Nephron (organoid): ENCODE results near the gene POLD2.

ENCODE experiments used
- H3K27ac Mint-ChIP-seq, 3 experiments: 2 replicates each; pipeline ENCODE4 v1.8.0; 2020; ENCODE audit warnings: mixed read lengths in 3 of 3, mild to moderate bottlenecking in 2 of 3, moderate library complexity in 1 of 3
- H3K27me3 Mint-ChIP-seq: 2 replicates; pipeline ENCODE4 v1.8.0; 2021; ENCODE audit warnings: low read depth, mild to moderate bottlenecking, moderate library complexity, mixed read lengths
- H3K36me3 Mint-ChIP-seq: 2 replicates; pipeline ENCODE4 v1.8.0; 2020; ENCODE audit warnings: low read depth, mixed read lengths
- H3K4me1 Mint-ChIP-seq: 2 replicates; pipeline ENCODE4 v1.8.0; 2020; ENCODE audit warnings: mixed read lengths
- H3K4me3 Mint-ChIP-seq, 3 experiments: 2 replicates each; pipeline ENCODE4 v1.8.0; 2020; ENCODE audit warnings: mild to moderate bottlenecking in 3 of 3, mixed read lengths in 3 of 3, moderate library complexity in 2 of 3
- H3K9me3 Mint-ChIP-seq: 2 replicates; pipeline ENCODE4 v1.8.0; 2020; ENCODE audit warnings: mixed read lengths
- CTCF ChIP-seq, 3 experiments: fragments of 200-600 bp; sonication (generic); IDR thresholded peaks; one replicate each; pipeline ENCODE4 v1.5.0; 2021; ENCODE audit warnings: antibody characterized with exemption in 3 of 3; ENCODE audit not compliant: unreplicated experiment in 3 of 3

POLD2 gene

GRCh38 chr7:44119829-44120380, 3.4 kb downstream of the POLD2 start:
- peak overlapping the region in 1 of 3 experiments; percentile 28 for H3K27ac Mint-ChIP-seq
- H3K4me3 Mint-ChIP-seq, result peak overlapping the region; percentile 46 to 70 (median 56)
- TF ChIP-seq CTCF (IDR thresholded peaks at IDR 0.05; ENCODE audit: unreplicated experiment in 3 of 3), result no peak
- peaks cover 41% of the 10 kb centered on the region for H3K36me3 Mint-ChIP-seq
- no peaks in the 10 kb centered on the region for H3K27me3 Mint-ChIP-seq
- H3K4me1 Mint-ChIP-seq, result peaks cover 29% of the 10 kb centered on the region
- no peaks in the 10 kb centered on the region for H3K9me3 Mint-ChIP-seq

DNA sequence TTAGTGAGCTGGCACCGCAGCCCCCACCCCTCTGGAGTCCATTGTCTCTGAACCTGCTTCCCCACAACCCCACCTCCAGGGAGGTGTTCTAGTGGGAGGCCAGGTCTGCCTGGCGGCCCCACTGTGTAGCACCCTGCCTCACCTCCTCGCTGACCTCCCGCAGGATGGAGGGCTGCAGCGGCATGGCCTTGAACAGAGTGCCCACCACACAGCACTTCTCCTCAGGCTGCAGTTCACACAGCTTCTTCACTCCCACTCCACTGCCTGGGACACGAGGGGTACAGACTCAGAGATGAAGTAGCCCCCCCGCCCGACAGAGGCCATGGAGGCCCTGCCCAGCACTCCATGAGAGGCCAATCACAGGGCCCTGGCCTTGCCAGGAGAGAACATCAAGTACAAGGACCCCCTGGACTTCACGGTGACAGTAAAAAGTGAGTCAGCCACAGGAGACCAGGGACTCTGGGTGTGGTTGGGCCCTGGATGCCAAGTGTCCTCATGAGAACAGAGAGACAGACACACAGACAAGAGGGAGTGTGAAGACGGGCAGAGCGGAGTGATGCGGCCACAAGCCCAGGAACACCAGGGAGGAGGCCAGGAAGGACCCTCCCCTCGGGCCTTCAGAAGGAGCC, 5.4 kb downstream of the POLD2 start:
- Mint-ChIP-seq H3K27me3 (no peaks in the 10 kb centered on the region), H3K36me3 (peaks cover 58% of the 10 kb centered on the region), H3K4me1 (peaks cover 38% of the 10 kb centered on the region), H3K27ac (no peak overlapping the region), H3K9me3 (no peaks in the 10 kb centered on the region), H3K4me3 (no peak overlapping the region)
- TF ChIP-seq CTCF (IDR thresholded peaks at IDR 0.05; ENCODE audit: unreplicated experiment in 3 of 3), result no peak

DNA sequence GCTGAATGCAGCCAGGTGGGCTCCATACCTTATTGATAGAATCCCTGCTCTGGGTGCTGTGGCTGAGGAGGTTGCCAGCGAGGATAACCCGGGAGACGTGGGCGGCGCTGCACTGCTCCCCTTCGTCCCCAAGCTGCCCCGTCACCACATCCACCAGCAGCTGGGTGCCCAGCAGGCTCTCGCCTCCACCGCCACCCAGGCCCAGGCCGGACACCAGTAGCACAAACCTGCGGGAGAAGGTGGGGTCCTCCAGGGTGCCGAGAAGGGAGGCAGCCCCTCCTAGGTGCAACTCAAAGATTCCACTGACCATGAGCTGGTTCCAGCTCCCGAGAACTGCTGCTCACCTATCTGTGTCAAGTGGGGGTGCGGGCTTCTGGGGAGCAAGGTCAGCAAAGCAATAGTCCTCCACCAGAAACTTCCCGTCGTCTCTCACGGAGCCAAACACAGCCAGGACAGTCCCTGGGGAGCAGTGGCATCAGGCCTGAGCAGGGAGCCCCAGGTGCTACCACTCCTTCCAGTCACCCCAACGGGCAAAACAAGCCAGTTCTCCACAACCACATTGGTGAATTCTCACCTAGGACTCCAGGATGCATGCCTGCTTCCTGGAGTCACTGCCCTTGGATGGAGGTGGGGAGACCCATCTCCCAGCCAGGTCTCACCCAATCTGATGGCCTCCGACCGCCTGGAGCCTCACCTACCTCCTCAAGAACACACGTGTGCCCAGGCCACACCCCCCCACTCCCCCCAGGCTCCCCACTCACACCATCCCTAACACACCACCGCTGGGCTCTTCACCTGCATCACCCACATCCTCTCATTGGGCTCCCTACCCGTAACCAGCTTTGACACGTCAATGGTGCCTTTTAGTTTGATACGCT, 6.3 kb downstream of the POLD2 start:
- no peak for TF ChIP-seq CTCF (IDR thresholded peaks at IDR 0.05; ENCODE audit: unreplicated experiment in 3 of 3)
- H3K27ac Mint-ChIP-seq, result no peak overlapping the region
- H3K27me3 Mint-ChIP-seq, result no peaks in the 10 kb centered on the region
- H3K4me3 Mint-ChIP-seq, result no peak overlapping the region
- peaks cover 30% of the 10 kb centered on the region for H3K4me1 Mint-ChIP-seq
- H3K36me3 Mint-ChIP-seq, result peaks cover 60% of the 10 kb centered on the region
- no peaks in the 10 kb centered on the region for H3K9me3 Mint-ChIP-seq

DNA sequence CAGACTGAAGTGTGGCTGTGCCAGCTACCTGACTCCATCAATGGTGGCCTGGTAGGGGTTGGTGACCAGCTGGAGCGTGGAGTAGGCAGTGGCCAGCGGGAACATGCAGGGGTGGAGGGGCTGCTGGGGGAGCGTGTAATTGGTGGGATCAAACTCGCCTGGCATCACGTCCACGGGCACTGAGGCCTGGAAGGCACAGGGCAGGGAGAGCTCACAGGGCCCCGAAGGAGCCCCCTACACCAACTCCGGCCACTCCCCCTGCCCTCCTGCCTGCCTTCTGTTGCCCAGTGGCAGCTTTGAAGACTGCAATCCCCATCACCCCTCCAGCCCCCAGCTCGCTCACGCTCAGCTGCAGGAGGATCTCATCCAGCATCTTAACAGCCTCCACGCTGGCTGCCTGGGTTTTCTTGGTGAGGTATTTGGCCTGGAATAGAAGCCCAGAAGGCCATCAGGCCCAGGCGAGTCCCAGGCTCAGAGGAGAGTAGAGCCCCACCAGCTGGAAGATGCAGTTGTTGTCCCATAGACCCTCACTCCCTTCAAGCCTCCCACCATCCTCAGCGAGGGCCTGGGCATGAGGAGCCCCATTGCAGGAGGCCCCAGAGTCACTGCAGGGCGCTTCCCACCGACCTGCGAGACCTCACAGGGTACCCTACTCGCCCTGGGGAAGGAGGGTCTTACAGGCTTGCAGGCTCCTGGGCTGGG, 7.1 kb downstream of the POLD2 start:
- no peak for TF ChIP-seq CTCF (IDR thresholded peaks at IDR 0.05; ENCODE audit: unreplicated experiment in 3 of 3)
- peaks cover 63% of the 10 kb centered on the region for H3K36me3 Mint-ChIP-seq
- no peaks in the 10 kb centered on the region for H3K9me3 Mint-ChIP-seq
- H3K27me3 Mint-ChIP-seq, result no peaks in the 10 kb centered on the region
- H3K4me1 Mint-ChIP-seq, result peaks cover 30% of the 10 kb centered on the region
- no peak overlapping the region for H3K27ac Mint-ChIP-seq
- no peak overlapping the region for H3K4me3 Mint-ChIP-seq

DNA sequence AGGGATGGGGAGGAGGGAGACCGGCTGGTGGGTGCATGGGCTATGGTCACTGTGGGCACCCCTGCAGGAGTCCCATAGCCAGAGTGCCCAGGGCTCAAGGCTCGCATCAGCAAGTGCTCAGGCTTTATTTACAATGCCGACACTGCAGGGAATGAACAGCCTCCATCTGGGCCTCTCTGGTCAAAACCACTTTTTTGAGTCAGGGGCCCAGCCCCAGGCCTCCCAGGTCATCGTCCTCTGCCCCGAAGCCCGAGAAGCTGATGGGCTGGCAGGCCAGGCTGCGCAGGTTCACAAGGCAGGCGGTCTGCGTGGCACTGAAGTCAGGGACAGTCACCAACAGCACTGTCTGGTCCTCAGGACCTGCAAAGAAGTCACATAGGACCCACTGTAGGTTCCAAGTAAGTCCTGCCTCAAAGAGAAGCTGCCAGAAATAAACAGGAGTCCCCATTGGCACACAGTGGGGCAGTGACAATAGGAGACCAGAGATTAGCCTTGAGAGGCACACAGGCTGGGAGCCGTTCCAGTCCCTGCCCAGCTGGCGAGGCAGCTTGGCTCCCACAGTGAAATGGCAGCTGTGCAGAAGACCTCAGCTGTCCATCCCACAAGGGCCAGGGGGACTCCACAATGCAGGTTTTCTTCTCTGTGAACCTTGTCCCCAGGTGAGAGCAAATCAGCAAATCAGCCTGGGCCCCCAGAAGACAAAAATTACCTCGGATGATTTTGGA, 8.6 kb downstream of the POLD2 start:
- H3K27me3 Mint-ChIP-seq, result no peaks in the 10 kb centered on the region

More for the DNA sequence above, 8.6 kb downstream of the POLD2 start:
- Mint-ChIP-seq H3K4me1 (peaks cover 15% of the 10 kb centered on the region), H3K36me3 (peaks cover 48% of the 10 kb centered on the region), H3K27ac (no peak overlapping the region), H3K9me3 (no peaks in the 10 kb centered on the region), H3K4me3 (no peak overlapping the region)
- TF ChIP-seq CTCF (IDR thresholded peaks at IDR 0.05; ENCODE audit: unreplicated experiment in 3 of 3), result no peak
